MG63 (cell line): ENCODE results near the gene RNF7. TPM values are rescaled to one million over a fixed set of nuclear protein-coding genes. Genes with fewer than 3 reads are reported as not detected.
"Not testable (repeated sequence)": the region's sequence is repeated elsewhere in the genome, so short reads cannot be mapped to it uniquely, and the experiment has no call there.

ENCODE experiments used
- DNase-seq: peaks from one replicate; pipeline ENCODE4 v3.0.0-alpha.2; 2020
- H3K27me3 ChIP-seq: fragments of 250-450 bp; sonication (Bioruptor Pico); 2 replicates; pipeline ENCODE4 v1.5.1; 2020; ENCODE audit warnings: mild to moderate bottlenecking, moderate library complexity
- H3K36me3 ChIP-seq: fragments of 250-450 bp; sonication (Bioruptor Pico); 2 replicates; pipeline ENCODE4 v1.5.1; 2020; ENCODE audit warnings: mild to moderate bottlenecking, moderate library complexity
- H3K4me3 ChIP-seq: fragments of 250-450 bp; sonication (Bioruptor Pico); 2 replicates; pipeline ENCODE4 v1.5.1; 2020; ENCODE audit warnings: mild to moderate bottlenecking, moderate library complexity
- H3K9me3 ChIP-seq: fragments of 250-450 bp; sonication (Bioruptor Pico); 2 replicates; pipeline ENCODE4 v1.5.1; 2020; ENCODE audit warnings: mild to moderate bottlenecking, moderate library complexity
- total RNA-seq: library from RNA; depleted of rRNA; stranded (reverse); fragments of >200 nt; shearing (Covaris generic); gene quantifications from 2 replicates; pipeline ENCODE4 v1.2.3, GENCODE V29; 2014; ENCODE audit warnings: low replicate concordance

RNF7 gene
- total RNA-seq, 1 experiment from 2014 or later, result 92.2 TPM

DNA sequence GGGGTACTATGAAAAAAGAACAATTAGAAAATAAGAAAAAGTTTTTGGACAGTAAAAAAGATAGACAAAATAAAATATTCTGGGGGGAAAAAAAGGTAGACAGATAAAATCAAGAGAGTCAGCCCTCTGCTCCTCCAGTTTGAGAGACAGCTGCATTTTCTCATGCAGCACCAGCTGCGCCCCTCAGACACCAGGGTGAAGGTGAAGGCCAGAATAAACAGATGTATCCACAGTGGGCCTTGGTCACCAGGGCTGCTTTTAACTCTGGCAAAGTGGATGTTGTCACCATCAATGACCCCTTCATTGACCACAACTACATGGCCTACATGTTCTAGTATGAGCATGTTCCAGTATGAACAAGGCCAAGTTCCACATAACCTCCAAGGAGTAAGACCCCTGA lies 13.9 kb upstream of the RNF7 start:
- Histone ChIP-seq H3K36me3 (no peaks in the 10 kb centered on the region), H3K9me3 (0 out of 2 replicates have a peak, but pooled peaks cover 2% of the 10 kb centered on the region), H3K4me3 (no peak overlapping the region), H3K27me3 (no peaks in the 10 kb centered on the region; the same call in 1 of the 2 replicates)
- no peak for DNase-seq

- H3K27me3 ChIP-seq, result no peaks in the 10 kb centered on the region; the same call in 1 of the 2 replicates
- no peak overlapping the region for H3K4me3 ChIP-seq
- DNase-seq, result no peak
- 0 out of 2 replicates have a peak, but pooled peaks cover 2% of the 10 kb centered on the region for H3K9me3 ChIP-seq
- no peaks in the 10 kb centered on the region for H3K36me3 ChIP-seq
These were observed 13.1 kb upstream of the RNF7 start for GRCh38 chr3:141725036-141725435.

DNA sequence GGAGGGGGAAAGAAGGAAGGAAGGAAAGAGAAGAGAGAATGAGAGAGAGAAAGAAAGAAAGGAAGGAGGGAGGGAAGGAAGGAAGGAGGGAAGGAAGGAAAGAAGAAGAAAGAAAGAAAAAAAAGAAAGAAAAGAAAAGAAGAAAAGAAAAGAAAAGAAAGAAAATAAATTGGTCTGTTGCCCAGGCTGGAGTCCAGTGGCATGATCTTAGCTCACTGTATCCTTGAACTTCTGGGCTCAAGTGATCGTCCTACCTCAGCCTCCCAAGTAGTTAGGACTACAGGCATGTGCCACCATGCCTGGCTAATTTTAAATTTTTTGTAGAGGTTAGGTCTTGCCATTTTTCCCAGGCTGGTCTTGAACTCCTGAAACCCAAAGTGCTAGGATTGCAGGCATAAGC lies 11.6 kb upstream of the RNF7 start:
- Histone ChIP-seq H3K36me3 (no peaks in the 10 kb centered on the region), H3K9me3 (0 out of 2 replicates have a peak, but pooled peaks cover 2% of the 10 kb centered on the region), H3K27me3 (no peaks in the 10 kb centered on the region; the same call in 1 of the 2 replicates), H3K4me3 (no peak overlapping the region)
- no peak for DNase-seq

GRCh38 chr3:141728355-141728892 lies 9.7 kb upstream of the RNF7 start:
- Histone ChIP-seq H3K4me3 (no peak overlapping the region), H3K27me3 (no peaks in the 10 kb centered on the region; the same call in 1 of the 2 replicates), H3K9me3 (0 out of 2 replicates have a peak, but pooled peaks cover 2% of the 10 kb centered on the region), H3K36me3 (no peaks in the 10 kb centered on the region)
- DNase-seq, result no peak

DNA sequence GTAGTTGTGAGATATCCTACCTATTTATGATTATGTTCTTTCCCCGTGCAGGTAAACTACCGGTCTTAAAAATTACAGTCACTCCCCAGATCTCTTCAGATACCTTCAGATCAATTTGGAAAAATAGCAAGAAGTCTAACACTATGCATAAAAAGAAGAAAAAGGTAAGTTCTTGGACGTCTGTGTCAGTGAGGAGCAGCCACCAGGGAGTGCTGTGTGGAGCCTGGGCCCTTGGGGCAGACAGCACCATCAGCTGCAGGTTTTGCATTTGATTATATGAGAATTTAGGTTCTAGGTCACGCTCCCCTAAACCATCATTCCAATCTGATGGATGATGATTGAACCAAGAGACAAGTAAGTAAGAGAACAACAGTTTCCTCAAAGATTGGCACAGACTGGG lies 8.9 kb upstream of the RNF7 start:
- DNase-seq, result no peak
- no peaks in the 10 kb centered on the region for H3K36me3 ChIP-seq
- H3K9me3 ChIP-seq, result 0 out of 2 replicates have a peak, but pooled peaks cover 2% of the 10 kb centered on the region
- no peak overlapping the region for H3K4me3 ChIP-seq
- H3K27me3 ChIP-seq, result no peaks in the 10 kb centered on the region; the same call in 1 of the 2 replicates

DNA sequence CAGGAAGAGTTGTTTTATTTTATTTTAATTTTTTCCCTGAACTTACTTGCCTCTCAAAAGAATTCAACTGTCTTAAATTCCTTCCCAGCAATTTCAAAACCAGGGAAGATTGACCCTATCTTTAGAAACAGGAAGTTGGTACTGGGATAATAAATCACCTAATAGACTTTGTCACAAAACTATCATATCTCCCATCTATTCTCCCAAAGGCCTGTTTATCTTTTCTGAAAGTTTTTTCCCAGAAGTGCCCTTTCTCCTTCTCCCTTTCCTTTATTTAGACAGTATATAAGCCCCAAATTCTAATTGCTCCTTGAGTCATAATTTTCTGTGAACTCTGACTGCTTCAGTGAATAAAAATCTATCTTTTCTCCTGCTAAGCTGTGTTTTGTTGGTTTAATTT lies 2.9 kb upstream of the RNF7 start:
- DNase-seq, result no peak
- peaks cover 4% of the 10 kb centered on the region; the same call in 1 of the 2 replicates for H3K36me3 ChIP-seq
- no peak overlapping the region for H3K4me3 ChIP-seq
- H3K27me3 ChIP-seq, result no peaks in the 10 kb centered on the region
- no peaks in the 10 kb centered on the region for H3K9me3 ChIP-seq

GRCh38 chr3:141735770-141736465 lies 2.2 kb upstream of the RNF7 start:
- H3K36me3 ChIP-seq, result peaks cover 4% of the 10 kb centered on the region; the same call in 1 of the 2 replicates

GRCh38 chr3:141737093-141737492 lies 1.0 kb upstream of the RNF7 start:
- no peak for DNase-seq
- no peaks in the 10 kb centered on the region for H3K27me3 ChIP-seq
- no peaks in the 10 kb centered on the region for H3K9me3 ChIP-seq
- no peak overlapping the region for H3K4me3 ChIP-seq
- H3K36me3 ChIP-seq, result peaks cover 6% of the 10 kb centered on the region; the same call in 1 of the 2 replicates

More at GRCh38 chr3:141735770-141736465, 2.2 kb upstream of the RNF7 start:
- H3K9me3 ChIP-seq, result no peaks in the 10 kb centered on the region
- no peak for DNase-seq
- no peak overlapping the region for H3K4me3 ChIP-seq
- H3K27me3 ChIP-seq, result no peaks in the 10 kb centered on the region

GRCh38 chr3:141737678-141738021 lies 448 bp upstream of the RNF7 start:
- Histone ChIP-seq H3K4me3 (peak overlapping the region; percentile 90), H3K27me3 (no peaks in the 10 kb centered on the region), H3K9me3 (no peaks in the 10 kb centered on the region), H3K36me3 (peaks cover 9% of the 10 kb centered on the region)
- no peak for DNase-seq

- H3K9me3 ChIP-seq, result no peaks in the 10 kb centered on the region
- H3K27me3 ChIP-seq, result no peaks in the 10 kb centered on the region
These were observed 829 bp downstream of the RNF7 start for GRCh38 chr3:141738891-141739363.

GRCh38 chr3:141739731-141740130 lies 1.6 kb downstream of the RNF7 start:
- no peak for DNase-seq
- Histone ChIP-seq H3K27me3 (no peaks in the 10 kb centered on the region), H3K36me3 (peaks cover 30% of the 10 kb centered on the region), H3K9me3 (no peaks in the 10 kb centered on the region), H3K4me3 (peak overlapping the region; percentile 90)

More at GRCh38 chr3:141738891-141739363, 829 bp downstream of the RNF7 start:
- H3K4me3 ChIP-seq, result peak overlapping the region; percentile 90
- no peak for DNase-seq
- H3K36me3 ChIP-seq, result peaks cover 22% of the 10 kb centered on the region

DNA sequence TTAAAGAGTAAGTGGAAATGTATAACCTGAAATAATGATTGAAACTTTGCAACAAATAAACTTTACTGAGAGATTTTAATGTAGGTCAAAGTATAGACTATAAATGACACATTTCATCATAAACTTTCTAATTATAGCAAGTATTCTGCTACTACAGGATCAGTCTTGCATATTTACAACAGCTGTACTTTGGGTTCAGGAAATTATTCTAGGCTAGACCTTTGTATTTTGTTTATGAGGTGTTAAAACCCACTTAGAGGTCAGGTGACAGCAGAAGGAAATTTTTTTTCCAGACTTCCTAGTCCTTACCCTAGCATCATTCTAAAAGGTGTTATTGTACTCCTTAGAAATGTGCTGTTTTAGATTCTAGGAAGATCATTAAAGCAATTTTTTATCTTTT lies 2.3 kb downstream of the RNF7 start:
- peaks cover 36% of the 10 kb centered on the region for H3K36me3 ChIP-seq
- H3K4me3 ChIP-seq, result peak overlapping the region; percentile 90; the same call in 1 of the 2 replicates
- DNase-seq, result no peak
- no peaks in the 10 kb centered on the region for H3K9me3 ChIP-seq
- no peaks in the 10 kb centered on the region for H3K27me3 ChIP-seq

GRCh38 chr3:141743305-141743704 lies 5.2 kb downstream of the RNF7 start:
- Histone ChIP-seq H3K36me3 (peaks cover 55% of the 10 kb centered on the region), H3K9me3 (no peaks in the 10 kb centered on the region)
- DNase-seq, result no peak

DNA sequence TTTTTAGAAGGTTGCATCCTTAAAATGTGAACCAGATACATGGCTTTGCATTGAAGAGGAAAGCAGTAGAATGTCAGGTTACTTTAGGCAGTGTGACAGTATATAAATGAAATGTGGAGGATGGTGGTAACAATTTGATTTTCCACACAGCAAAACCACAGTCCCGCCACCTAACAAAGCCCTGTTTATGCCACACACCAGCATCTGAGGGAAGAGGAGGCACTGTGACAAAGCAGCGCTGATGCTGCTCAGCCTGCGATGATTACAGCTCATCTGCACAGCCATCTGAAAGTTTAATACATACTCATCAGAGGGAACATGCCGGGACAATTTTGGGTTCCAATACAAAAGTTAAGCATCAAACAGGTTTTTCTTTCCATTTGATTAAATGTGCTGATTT lies 8.9 kb downstream of the RNF7 start:
- H3K36me3 ChIP-seq, result peaks cover 50% of the 10 kb centered on the region
- no peak overlapping the region for H3K4me3 ChIP-seq
- no peaks in the 10 kb centered on the region for H3K27me3 ChIP-seq
- no peak for DNase-seq
- H3K9me3 ChIP-seq, result no peaks in the 10 kb centered on the region

More at GRCh38 chr3:141743305-141743704, 5.2 kb downstream of the RNF7 start:
- Histone ChIP-seq H3K27me3 (no peaks in the 10 kb centered on the region), H3K4me3 (no peak overlapping the region)

DNA sequence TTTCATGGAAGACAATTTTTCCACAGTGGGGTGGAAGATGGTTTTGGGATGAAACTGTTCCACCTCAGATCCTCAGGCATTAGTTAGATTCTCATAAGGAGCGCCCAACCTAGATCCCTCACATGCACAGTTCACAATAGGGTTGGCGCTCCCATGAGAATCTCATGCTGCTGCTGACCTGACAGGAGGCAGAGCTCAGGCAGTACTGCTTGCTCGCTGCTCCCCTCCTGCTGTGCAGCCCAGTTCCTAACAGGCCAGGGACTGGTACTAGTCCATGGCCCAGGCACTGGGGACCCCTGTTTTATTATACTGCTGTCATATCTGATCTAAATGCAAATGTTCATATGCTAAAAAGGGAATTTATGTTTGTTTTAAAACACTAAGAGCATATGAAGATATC lies 15.3 kb downstream of the RNF7 start:
- DNase-seq, result no peak
- no peaks in the 10 kb centered on the region for H3K27me3 ChIP-seq
- H3K4me3 ChIP-seq, result no peak overlapping the region
- H3K36me3 ChIP-seq, result no peaks in the 10 kb centered on the region; the same call in 1 of the 2 replicates
- H3K9me3 ChIP-seq, result no peaks in the 10 kb centered on the region

- no peak for DNase-seq
- Histone ChIP-seq H3K27me3 (no peaks in the 10 kb centered on the region), H3K36me3 (no peaks in the 10 kb centered on the region), H3K9me3 (no peaks in the 10 kb centered on the region), H3K4me3 (no peak overlapping the region)
These were observed 15.9 kb downstream of the RNF7 start for GRCh38 chr3:141754032-141754431.

GRCh38 chr3:141762552-141762951 lies 24.5 kb downstream of the RNF7 start:
- DNase-seq, H3K36me3 ChIP-seq, H3K27me3 ChIP-seq, H3K9me3 ChIP-seq, H3K4me3 ChIP-seq: not testable (repeated sequence)
